EH (cell line): ENCODE data around the gene CDCA3.
A peak's percentile ranks its signal among the peaks of the same experiment; 100 is the strongest.
"Not testable (repeated sequence)": the region's sequence is repeated elsewhere in the genome, so short reads cannot be mapped to it uniquely, and the experiment has no call there.

Source experiments
- DNase-seq: peaks from one replicate; pipeline ENCODE4 v3.0.0-alpha.2; 2015; ENCODE audit warnings: low read depth

CDCA3 gene

DNA sequence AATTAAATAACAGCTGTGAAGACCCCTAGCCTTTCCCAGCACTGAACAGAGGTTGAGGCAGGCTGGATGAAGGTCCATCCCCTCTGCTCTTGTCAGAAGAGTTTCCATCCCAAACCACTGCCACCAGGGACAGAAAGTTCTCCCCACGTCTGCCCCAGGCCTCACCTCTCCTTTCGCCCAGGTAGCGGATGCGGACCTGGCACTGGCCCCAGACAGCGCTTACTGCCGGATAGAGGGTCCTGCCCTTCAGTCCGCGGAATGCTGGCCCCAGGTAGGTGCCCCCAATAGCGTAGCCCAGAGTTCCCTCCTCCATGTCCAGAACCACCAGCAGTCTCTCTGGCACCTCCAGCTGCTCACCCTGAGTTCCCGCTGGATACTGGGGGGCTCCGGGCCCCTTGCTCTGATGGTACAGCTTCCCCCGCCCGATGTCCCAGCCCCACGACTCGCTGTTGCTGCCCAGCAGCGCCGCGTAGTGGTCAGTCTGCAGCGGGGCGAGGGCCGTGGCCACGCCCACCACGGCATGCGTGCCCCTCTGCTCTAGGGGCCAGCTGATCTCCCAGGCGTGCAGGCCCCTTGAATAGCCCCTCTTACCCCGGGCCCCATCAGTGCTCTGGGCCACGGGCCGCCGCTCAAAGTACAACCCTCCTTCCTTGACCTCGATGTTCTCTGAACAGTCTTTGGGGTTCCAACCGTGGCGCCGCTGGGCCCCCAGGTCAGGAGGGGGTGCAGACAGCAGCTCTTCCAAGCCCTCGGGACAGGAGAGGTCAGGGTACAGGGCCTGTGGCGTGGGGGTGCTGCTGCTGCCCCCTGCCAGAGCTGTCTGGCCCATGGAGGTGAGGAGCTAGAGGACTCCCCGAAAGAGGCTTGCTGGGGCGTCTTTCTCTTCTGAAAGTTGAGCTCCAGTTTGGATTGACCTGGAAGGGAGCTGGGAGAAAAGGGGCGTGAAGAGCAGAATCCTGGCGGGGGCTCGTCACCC, 21.3 kb upstream of the CDCA3 start:
- peak; percentile 77 for DNase-seq

DNA sequence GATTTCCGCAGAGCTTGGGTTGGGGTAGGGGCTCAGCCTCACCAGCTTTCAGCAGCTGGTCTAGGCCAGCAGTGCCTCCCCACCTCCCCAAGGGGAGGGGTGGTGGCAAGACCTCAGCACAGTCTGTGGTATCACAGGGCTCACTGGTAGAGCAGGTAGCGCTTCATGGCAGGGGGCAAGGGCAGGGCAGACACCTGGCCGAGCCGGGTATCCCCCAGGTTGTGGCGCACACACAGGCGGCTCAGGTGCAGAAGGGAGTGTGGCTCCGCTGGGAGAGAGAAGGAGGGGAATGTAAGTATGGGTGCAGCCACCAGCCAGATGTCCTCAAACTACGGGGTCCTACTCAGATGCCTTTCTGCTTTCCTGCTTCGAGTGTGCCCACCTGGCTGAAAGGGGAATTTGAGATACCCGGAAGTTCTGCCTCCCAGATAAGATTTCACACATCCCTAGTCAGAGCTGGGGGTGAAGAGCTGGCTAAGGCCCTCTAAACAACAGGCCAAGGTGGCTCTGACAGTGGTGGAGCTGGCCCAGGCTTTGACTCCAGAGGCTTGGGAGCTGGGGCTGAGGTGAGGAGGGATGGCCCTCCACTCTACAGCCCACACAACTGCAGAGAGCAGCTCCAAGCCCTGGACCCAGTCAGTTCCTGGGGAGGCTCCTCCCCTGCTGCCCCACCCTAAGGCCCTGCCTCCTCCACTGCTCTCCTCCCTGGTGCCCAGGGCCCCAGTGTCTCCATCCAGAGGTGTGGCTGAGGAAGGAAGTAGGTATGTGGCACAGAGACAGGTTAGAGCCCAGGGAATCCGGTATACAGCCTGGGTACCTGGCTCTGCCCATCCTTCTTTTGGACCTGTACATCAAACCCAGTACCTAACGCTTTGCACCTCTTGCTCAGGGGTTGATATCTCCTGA, 20.2 kb upstream of the CDCA3 start:
- peak; percentile 52 for DNase-seq

DNA sequence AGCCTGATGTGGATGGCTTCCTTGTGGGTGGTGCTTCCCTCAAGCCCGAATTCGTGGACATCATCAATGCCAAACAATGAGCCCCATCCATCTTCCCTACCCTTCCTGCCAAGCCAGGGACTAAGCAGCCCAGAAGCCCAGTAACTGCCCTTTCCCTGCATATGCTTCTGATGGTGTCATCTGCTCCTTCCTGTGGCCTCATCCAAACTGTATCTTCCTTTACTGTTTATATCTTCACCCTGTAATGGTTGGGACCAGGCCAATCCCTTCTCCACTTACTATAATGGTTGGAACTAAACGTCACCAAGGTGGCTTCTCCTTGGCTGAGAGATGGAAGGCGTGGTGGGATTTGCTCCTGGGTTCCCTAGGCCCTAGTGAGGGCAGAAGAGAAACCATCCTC, 19.2 kb upstream of the CDCA3 start:
- DNase-seq = peak; percentile 38

DNA sequence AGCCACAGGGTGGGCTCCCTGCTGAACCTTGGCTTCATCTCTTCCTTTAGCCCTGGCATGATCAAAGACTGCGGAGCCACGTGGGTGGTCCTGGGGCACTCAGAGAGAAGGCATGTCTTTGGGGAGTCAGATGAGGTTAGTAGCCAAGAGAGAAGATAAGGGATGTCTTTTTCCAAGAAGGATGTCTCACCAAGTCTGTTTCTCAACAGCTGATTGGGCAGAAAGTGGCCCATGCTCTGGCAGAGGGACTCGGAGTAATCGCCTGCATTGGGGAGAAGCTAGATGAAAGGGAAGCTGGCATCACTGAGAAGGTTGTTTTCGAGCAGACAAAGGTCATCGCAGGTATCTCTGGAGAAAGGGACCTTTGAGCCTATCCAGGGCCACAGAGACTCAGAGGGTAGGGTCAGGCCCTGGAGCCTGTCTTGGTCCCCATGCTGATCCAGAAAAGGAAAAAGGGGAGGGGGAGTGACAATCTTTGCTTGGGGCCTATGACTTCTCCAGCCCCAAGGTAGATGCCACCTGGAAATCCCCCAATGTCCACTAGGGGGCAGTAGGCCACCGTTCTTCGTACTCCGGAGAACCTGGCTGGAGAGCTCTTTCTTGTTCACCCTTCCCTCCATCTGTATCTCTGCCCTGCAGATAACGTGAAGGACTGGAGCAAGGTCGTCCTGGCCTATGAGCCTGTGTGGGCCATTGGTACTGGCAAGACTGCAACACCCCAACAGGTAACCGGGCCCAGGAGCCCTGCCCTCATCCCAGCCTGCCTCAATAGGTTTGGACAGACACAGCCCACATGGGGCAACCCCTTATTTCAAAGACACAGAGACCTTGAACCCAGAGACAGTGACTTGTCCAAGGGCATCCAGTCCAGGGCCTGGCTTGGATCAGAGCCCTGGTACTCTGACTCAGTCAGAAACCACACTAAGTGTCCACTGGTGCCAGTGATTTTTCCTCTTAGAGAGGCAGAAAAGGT, 18.2 kb upstream of the CDCA3 start:
- peak; percentile 76 for DNase-seq

DNA sequence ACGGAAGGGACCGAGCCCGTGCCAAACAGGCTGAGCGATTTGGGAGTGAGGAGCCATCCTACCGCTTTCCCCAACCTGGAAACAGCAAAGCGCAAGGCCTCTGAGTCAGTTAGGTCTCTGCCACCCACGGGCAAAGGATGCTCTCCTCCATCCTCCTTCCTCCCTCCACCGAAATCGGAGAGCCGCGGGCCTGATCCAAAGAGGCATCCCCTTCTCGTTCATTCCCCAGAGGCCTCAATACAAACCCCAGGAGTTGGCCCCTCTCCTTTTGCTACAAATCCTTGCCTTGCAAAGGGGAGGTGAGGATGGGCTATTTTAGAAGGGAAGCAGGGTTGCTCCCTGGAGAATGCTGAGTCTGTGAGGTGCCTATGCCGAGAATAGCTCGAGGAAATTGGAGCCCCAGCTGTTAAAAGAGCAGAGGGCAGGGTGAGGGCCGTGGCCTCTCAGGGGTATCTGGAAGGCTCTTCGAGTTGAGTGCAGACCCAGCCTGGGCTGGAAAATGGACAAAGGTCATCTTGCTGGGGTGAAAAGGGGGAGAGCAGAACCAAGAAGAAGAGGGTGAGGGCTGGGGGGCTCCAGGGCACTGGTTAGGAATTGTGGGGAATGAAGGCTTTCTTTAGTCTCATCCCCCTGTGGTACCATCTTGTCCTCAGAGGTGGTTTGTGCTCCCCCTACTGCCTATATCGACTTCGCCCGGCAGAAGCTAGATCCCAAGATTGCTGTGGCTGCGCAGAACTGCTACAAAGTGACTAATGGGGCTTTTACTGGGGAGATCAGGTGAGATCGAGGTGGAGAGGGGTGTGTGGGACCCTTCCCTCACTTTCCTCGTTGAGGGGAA, 17.3 kb upstream of the CDCA3 start:
- peak; percentile 41 for DNase-seq

DNA sequence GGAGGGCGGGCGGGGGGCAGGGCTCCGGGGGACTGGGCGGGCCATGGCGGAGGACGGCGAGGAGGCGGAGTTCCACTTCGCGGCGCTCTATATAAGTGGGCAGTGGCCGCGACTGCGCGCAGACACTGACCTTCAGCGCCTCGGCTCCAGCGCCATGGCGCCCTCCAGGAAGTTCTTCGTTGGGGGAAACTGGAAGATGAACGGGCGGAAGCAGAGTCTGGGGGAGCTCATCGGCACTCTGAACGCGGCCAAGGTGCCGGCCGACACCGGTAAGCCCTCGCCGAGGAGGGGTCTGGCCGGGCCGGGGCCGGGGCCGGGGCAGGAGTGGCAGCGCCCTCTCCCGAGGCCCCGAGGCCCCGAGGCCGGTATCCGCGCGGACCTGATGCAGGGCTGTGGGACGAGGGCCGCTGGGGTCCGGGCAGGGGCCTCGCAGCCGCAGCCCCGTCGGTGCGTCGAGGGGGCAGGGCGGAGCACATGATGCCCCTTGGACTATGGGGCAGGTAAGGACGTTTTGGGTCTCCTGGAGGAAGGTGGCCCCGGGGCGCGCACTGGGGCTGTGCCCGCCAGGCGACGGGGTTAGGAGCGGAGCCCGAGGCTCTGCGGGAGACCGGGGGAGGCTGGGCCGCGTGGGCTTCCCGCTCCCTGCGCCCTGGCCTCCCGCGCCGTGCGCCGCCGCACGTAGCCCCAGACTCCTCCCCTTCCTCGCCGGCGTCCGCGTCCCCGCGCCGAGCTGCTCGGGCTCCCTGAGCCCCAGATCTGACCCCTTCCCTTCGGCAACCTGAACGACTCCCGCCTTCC, 16.5 kb upstream of the CDCA3 start, which contains the start of gene TPI1:
Gene TPI1 (plus strand): TSS at position 119 of the 798 bp plus-strand sequence. CDS start 36 bp downstream, at position 155.
- DNase-seq = peak; percentile 84

DNA sequence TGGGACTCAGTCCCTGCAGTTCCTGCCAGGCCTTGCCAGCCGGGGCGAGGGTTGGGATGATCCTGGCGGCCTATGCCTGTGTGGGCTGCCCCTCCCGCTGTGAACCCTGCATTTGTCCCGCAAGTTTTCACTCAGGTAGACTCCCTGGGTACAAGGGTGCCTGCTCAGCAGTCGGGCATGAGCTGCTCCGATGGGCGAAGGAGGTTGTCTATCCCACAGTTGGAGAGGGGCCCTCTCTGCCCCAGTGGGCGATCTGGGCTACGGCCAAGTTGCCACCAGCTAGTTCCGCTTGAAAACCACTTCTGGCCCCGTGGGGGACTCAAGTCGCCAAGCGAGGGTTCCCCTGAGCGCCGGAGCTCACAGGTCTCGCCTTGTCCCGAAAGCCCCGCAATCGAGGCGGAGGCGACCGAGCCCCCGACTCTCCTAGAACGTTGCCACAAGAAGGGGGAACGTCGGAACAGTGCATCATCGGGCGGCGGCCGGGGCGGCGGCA, 15.9 kb upstream of the CDCA3 start:
- no peak for DNase-seq

DNA sequence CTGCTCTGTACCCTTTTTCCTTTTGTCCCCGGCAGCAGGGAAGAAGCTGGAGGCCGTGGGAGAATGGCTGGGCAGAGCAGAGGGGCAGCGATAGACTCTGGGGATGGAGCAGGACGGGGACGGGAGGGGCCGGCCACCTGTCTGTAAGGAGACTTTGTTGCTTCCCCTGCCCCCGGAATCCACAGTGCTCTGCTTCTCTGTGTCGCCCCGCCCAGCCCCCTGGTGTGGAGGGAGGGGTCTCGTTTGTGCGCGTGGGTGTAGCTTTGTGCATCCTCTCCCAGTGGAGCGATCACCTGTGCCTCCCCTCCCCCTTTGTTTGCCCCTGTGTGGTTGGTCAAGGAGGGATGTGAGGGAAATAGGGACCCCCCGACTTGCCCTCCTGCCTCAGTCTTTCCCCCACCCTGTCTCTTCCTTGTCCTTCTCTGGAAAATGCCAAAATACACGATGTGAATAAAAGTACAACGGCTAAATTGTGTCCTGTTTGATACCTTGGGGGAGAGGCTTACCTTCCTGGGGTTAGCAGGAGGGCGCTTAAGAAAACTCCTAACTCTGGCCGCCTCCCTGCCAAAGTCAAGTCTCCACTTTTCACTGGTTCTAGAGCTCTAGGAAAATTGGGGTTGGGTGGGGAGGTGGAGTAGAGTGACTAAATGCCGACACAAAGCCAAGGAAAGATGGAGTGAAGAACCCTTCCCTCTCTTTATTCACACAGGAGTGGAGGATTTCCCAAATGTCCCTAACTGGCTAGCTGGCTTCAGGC, 15.3 kb upstream of the CDCA3 start:
- DNase-seq = no peak

DNA sequence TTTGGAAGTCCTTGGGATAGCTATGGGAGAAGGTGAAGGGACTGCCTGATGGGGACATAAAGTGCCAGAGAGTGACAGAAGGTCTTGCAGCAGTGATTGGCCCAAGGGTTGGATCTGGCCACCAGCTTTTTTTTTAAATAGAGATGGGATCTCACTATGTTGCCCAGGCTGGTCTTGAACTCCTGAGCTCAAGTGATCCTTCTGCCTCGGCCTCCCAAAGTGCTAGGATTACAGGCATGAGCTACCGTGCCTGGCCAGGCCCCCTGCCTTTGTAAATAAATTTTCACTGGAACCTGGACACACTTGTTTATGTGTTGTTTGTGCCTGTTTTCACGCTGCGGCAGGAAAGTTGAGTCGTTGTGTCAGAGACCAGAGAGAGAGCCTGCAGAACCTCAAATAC, 14.2 kb upstream of the CDCA3 start:
- DNase-seq = not testable (repeated sequence)

DNA sequence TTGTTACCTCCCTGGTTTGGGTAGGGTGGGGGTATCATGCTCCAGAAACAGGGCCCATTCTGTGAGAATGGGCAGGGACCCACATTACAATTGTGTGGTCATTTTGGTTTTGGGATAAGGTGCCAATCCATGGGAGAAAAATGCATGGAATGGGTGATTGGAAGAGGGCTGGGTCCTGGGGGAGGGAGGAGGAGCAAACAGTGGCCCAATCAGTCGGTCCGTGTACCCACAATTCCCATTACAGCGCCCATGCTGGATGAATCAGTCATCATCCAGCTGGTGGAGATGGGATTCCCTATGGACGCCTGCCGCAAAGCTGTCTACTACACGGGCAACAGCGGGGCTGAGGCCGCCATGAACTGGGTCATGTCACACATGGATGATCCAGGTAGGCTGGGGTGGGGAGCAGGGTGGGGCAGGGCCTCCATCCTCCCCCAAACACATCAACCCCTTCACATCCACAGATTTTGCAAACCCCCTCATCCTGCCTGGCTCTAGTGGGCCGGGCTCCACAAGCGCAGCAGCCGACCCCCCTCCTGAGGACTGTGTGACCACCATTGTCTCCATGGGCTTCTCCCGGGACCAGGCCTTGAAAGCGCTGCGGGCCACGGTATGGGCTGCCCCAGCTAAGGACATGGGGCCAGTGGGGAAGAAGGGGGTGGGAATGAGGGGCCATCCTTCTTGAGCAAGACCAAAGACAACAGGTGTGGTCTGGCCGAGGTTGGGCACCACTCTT, 12.7 kb upstream of the CDCA3 start:
- peak; percentile 28 for DNase-seq

DNA sequence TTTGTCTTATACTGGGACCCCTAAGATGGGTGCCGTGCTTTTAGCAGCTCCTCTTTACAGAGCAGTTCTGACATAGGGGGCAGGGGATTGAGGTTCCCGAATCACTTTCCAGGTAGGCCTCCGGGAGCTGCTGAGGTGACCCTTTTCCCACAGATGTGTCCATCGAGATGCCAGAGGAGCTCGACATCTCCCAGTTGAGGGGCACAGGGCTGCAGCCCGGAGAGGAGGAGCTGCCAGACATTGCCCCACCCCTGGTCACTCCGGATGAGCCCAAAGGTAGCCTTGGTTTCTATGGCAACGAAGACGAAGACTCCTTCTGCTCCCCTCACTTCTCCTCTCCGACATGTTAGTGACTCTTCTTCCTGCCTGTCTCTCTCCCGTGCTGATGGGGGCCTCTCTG, 11.9 kb upstream of the CDCA3 start:
- DNase-seq = no peak

DNA sequence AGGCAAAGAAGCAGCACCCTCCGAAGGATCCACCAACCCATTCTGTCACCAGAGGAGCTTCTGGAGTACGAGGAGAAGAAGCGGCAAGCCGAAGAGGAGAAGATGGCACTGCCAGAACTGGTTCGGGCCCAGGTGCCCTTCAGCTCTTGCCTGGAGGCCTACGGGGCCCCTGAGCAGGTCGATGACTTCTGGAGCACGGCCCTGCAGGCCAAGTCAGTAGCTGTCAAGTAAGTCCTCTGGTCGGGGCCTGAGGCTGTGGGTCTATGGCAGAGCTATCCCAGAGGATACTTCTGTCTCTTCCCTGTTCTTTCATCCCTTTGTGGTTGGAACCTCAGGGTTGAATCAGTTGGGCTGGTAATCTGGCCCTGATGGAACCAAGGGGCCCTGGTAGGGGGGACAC, 10.3 kb upstream of the CDCA3 start:
- no peak for DNase-seq

DNA sequence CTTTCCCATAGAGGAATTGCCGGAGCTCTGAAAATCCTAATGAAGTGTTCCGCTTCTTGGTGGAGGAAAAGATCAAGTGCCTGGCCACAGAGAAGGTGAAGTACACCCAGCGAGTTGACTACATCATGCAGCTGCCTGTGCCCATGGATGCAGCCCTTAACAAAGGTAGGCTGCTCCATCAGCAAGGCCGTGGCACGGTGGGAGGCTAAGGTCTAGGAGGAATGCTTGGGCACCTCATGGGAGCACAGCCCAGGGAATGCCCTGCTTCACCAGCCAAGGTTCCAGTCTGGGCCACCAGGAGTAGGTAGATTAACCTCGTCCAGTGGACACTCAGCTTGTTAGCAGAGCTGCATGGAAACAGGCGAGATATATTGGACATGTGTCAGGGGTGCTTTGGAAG, 9.9 kb upstream of the CDCA3 start:
- DNase-seq = no peak

DNA sequence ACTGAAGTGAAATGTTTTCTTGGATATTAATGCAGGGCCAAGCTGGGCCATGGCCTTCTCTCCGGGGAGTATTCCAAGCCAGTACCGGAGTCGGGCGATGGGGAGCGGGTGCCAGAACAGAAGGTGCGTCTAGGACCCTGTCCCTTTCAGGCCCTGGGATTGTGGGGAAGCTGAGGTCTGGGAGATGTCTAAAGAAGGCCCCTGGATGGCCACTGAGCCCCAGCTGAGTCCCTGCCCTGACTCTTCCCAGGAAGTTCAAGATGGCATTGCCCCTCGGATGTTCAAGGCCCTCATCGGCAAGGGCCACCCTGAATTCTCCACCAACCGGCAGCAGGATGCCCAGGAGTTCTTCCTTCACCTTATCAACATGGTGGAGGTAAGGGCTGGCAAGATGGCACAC, 9.0 kb upstream of the CDCA3 start:
- no peak for DNase-seq

DNA sequence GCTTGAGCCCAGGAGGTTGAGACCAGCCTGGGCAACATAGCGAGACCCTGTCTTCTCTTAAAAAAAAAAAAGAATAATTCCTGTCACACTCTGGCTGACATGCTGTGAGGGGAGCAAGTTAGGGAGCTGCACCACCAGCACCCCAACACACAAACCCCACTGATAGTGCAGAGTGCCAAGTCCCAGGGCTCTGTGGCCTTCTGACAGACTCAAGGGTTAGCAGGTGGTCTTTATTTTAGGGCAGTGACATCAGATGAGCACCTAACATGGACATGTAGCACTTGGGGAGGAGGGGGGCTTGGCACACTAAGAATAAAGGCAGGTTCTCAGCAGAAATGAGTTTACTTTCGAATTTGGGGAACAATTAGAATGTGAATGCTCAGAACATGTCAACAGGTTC, 7.7 kb upstream of the CDCA3 start:
- DNase-seq = no peak

DNA sequence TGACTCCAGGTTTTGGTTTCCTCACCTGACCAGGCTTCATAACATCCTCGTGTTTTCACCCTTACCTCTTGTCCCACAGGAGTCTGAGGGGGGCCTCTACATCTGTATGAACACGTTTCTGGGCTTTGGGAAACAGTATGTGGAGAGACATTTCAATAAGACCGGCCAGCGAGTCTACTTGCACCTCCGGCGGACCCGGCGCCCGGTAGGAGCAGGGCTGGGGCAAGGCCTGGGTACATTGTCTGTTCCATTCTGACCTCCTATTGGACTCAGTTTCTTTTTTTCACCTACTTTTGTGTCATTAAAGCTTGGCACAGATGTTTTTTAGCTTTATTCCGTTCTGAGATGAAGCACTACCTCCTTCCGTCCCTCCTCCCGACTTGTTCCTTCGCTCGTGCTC, 4.2 kb upstream of the CDCA3 start:
- DNase-seq = no peak

DNA sequence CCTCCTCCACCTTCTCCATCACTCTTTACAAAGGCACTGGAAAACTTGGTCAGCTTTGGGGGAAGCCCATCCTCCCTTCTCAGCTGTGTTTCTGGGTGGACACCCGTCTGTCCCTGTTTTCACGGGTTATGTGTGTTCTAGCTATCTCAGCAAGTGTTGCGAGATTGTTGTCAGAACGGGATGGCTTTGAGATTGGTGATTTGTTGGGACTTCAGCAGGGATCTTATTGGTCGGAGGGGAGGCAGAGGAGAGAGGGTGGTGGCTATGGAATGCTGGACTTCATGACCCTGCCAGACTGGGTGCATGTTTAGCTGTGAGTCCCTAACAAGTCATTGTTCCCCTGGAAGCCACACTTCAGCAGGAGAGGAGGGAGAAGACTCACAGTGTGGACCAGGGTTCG, 3.0 kb upstream of the CDCA3 start:
- DNase-seq = no peak

DNA sequence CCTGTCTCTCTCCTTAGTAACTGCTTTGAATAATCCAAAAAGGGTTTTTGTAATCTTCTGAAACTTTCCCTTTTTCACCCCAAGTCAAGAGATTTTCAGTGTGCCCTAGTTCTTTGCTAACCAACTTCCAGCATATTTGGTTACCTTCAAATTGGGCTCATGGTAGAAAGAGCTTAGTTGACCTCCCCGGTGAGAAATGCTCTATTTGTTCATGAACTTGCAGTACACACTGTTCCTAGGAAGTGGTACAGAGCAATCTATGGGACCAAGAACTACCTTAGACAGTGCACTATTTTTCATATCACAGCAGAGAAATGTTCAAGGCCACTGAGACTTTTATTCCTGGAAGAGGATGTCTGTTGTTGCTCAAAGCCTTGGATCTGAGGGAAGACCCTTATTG, 2.5 kb upstream of the CDCA3 start:
- no peak for DNase-seq
